Stimulated activated naive B cell treated with anti-CD40 and anti-IgM and Interleukin-4, amounts not matched to agents 10 μg/mL and 1 μg/mL and 100 μg/mL, for 72 hours (primary cell): ENCODE data around the gene CBLB.
A peak's percentile ranks its signal among the peaks of the same experiment; 100 is the strongest.

Source experiments
- ATAC-seq, 2 donors: fragments of 150-1000 bp; cut with Tn5 transposase; replicated peaks; 2 replicates each; pipeline ENCODE4 v1.10.0; 2021; ENCODE audit warnings: moderate library complexity in 1 of 2
- DNase-seq: peaks from one replicate; pipeline ENCODE4 v3.0.0; 2021
- H3K27ac Mint-ChIP-seq: one replicate; pipeline ENCODE4 v1.8.0; 2022; ENCODE audit warnings: mild to moderate bottlenecking, mixed read lengths
- H3K27me3 Mint-ChIP-seq, 2 donors: one replicate each; pipeline ENCODE4 v1.8.0; 2022; ENCODE audit warnings: mixed read lengths in 2 of 2
- H3K36me3 Mint-ChIP-seq, 2 donors: one replicate each; pipeline ENCODE4 v1.8.0; 2022; ENCODE audit warnings: mixed read lengths in 2 of 2, mild to moderate bottlenecking in 1 of 2
- H3K4me1 Mint-ChIP-seq, 2 donors: one replicate each; pipeline ENCODE4 v1.8.0; 2022; ENCODE audit warnings: mixed read lengths in 2 of 2, mild to moderate bottlenecking in 1 of 2
- H3K4me3 Mint-ChIP-seq, 2 donors: one replicate each; pipeline ENCODE4 v1.8.0; 2022; ENCODE audit warnings: mild to moderate bottlenecking in 2 of 2, mixed read lengths in 2 of 2, moderate library complexity in 1 of 2
- H3K9me3 Mint-ChIP-seq, 2 donors: one replicate each; pipeline ENCODE4 v1.8.0; 2022; ENCODE audit warnings: mixed read lengths in 2 of 2, mild to moderate bottlenecking in 1 of 2

Gene CBLB

DNA sequence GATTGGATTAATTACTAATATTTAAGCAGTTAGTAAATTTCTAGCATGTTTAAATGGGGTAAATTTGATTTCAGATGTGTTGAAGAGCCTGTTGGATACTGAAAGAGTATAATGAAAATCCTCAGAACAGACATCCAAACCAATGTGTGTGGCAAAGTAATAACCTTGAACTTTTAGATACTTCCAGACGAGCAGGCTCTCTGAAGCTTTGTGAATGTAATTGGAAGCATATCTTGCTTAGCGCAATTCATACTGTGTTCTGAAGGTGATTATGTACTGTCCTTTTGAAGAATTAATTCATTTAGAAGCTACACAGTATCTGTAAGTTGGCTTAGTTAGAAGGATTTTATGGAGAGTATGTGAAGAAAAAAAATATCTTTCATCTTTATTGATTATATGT, 161.8 kb downstream of the CBLB start:
- Mint-ChIP-seq H3K4me3 (no peak overlapping the region), H3K27ac (no peak overlapping the region), H3K36me3 (peaks cover 14 to 23% of the 10 kb centered on the region in 2 donors), H3K4me1 (no peaks in the 10 kb centered on the region), H3K27me3 (no peaks in the 10 kb centered on the region), H3K9me3 (peaks cover 3% of the 10 kb centered on the region in 2 donors)
- ATAC-seq (no peak), DNase-seq (no peak)

DNA sequence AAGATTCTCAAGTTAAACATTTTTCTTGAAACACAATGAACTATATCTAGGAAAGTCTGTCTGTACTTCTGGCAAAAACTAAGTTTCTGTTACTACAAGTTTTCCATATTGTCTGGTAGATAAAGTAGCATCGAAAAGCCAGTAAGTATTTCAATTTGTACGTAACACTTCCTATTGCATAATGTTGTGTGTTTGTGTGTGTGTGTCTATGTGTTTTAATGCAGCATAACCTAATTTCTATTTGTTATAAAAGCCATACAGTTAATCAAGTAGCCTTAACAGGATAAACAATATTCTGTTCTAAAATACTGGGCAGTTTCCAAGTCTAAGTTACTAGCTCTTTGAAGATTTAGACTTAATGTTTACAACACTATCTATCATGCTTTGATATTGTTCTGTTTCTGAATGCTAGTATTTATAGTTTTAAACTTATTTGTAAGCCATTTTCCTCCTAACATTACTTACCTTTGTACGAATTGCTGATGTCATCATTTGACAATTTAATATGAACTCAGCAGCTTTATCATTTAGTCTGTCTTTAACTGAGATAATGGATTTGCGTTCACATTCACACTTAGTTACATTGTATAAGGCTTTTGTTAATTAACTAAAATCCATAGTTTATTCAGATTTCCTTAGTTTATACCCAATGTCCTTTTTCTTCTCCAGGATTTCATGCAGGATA, 163.9 kb downstream of the CBLB start:
- peaks cover 0 to under 1% of the 10 kb centered on the region in 2 donors for H3K9me3 Mint-ChIP-seq
- ATAC-seq (no peak), DNase-seq (no peak)
- no peak overlapping the region for H3K4me3 Mint-ChIP-seq
- H3K4me1 Mint-ChIP-seq = no peaks in the 10 kb centered on the region
- peaks cover 18 to 25% of the 10 kb centered on the region in 2 donors for H3K36me3 Mint-ChIP-seq
- H3K27me3 Mint-ChIP-seq = no peaks in the 10 kb centered on the region
- no peak overlapping the region for H3K27ac Mint-ChIP-seq

DNA sequence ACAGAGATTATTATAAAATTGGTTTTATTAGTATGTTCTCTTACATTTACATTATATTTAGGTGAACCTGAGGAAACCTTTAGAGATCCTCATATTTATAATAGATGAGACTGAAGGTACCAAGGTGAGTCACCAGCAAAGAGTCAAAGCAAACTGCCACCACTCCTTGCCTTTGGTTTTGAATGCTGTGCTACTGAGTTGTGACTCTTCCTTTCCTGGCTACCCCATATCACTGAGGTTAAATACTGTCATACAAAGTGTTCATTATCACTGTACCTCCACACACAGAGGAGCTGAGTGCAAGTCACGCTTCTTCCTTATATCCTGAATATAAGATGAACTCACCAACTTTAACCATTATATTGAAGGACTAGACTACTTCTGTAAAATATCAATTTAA, 168.2 kb downstream of the CBLB start:
- Mint-ChIP-seq H3K4me1 (peaks cover 8 to 9% of the 10 kb centered on the region in 2 donors), H3K4me3 (no peak overlapping the region), H3K27me3 (no peaks in the 10 kb centered on the region), H3K27ac (no peak overlapping the region), H3K36me3 (peaks cover 19 to 26% of the 10 kb centered on the region in 2 donors), H3K9me3 (no peaks in the 10 kb centered on the region)
- DNase-seq (no peak), ATAC-seq (no peak)

DNA sequence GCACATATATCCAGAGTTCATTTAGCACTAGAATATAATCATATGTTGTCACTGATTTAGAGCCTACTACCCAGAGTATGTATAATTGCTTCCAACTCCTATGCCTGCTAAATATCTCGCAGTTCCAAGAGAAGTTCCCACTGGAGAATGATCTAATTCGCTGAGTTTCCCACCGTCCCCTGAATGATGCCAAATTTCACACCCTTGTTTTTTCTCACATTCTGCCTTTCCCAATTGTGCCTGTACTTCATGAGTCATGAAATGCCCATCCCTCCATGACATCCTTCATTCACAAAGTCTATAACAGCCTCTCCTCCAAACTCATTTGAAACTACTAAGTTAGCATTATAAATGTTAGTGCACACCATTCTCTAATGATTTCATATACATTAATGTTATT, 177.2 kb downstream of the CBLB start:
- DNase-seq = no peak
- Mint-ChIP-seq H3K27me3 (no peaks in the 10 kb centered on the region), H3K36me3 (peaks cover 10 to 17% of the 10 kb centered on the region in 2 donors), H3K4me1 (peaks cover 0 to 6% of the 10 kb centered on the region in 2 donors), H3K9me3 (no peaks in the 10 kb centered on the region), H3K27ac (no peak overlapping the region), H3K4me3 (no peak overlapping the region)
- ATAC-seq = no peak

DNA sequence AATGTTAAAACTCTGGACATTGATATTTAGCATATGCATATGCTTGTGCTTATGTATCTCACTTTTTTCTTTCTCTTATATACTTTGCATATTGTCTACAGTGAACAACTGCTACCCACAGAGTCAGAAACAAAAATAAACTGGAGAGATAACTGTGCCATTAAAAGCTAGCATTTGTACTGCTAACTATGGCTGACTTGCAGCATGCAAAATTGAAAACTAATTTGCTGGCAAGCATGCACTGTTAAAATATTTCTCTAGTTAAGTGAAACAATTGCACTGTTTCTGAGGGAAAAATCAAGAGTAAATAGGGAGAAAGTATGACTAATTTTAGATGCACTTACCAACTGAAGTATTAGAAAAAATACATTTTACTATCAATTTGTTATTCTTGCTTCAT, 177.8 kb downstream of the CBLB start:
- no peak for DNase-seq

DNA sequence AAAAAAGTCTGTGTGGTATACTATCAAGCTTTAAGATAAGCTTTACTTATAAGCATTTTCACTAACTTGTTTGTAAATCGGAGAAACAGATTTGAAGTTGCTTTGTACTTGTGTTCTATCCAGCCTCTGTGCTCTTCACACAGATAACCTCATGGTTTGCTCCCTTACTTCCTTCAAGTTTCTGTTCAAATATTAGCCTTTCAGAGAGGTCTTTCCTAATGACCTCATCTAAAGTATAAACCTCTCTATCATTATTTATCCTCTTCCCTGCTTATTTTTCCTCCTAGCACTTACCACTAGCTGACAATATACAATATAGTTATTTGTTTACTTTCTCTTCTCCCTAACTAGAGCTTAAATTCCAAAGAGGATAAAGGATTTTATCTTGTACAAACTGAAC, 180.0 kb downstream of the CBLB start:
- H3K9me3 Mint-ChIP-seq = no peaks in the 10 kb centered on the region
- ATAC-seq (no peak), DNase-seq (no peak)
- H3K36me3 Mint-ChIP-seq = peaks cover 14 to 22% of the 10 kb centered on the region in 2 donors
- H3K27ac Mint-ChIP-seq = no peak overlapping the region
- no peak overlapping the region for H3K4me3 Mint-ChIP-seq
- no peaks in the 10 kb centered on the region for H3K27me3 Mint-ChIP-seq
- peaks cover 0 to 6% of the 10 kb centered on the region in 2 donors for H3K4me1 Mint-ChIP-seq

More for the DNA sequence above, 177.8 kb downstream of the CBLB start:
- ATAC-seq = no peak
- no peak overlapping the region for H3K4me3 Mint-ChIP-seq
- no peak overlapping the region for H3K27ac Mint-ChIP-seq
- H3K4me1 Mint-ChIP-seq = peaks cover 0 to 6% of the 10 kb centered on the region in 2 donors
- no peaks in the 10 kb centered on the region for H3K27me3 Mint-ChIP-seq
- peaks cover 10 to 17% of the 10 kb centered on the region in 2 donors for H3K36me3 Mint-ChIP-seq
- no peaks in the 10 kb centered on the region for H3K9me3 Mint-ChIP-seq

DNA sequence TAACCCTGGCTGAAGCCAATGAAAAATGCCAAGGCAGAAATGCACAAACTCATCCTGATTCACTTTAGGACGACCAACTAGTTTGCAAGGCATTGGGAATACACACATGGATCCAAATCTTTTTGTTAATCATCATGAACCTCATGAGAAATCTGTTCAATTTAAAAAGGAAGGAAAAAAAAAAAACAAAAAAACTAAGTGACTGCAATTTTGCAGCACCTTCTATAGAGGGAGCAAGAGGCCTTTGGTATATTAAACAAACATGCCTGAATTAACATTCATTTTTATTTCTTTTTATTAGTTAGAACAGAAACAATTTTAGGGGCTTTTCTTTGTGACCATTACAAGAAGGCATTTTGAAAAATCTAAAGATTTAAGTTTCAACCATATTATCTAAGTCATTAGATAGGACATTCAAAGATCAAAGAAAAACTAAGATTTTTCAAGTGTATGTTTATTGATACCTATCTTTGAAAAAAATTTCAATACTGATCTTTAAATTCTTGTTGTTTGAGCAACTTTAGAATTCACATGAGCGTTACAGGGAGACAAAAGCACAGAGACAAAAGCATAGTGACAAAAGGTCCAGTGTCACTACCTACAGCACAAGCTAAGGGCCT, 182.4 kb downstream of the CBLB start:
- ATAC-seq (no peak), DNase-seq (no peak)
- Mint-ChIP-seq H3K36me3 (peaks cover 4 to 13% of the 10 kb centered on the region in 2 donors), H3K27me3 (no peaks in the 10 kb centered on the region), H3K27ac (no peak overlapping the region), H3K9me3 (no peaks in the 10 kb centered on the region), H3K4me1 (peaks cover 0 to 6% of the 10 kb centered on the region in 2 donors), H3K4me3 (no peak overlapping the region)

DNA sequence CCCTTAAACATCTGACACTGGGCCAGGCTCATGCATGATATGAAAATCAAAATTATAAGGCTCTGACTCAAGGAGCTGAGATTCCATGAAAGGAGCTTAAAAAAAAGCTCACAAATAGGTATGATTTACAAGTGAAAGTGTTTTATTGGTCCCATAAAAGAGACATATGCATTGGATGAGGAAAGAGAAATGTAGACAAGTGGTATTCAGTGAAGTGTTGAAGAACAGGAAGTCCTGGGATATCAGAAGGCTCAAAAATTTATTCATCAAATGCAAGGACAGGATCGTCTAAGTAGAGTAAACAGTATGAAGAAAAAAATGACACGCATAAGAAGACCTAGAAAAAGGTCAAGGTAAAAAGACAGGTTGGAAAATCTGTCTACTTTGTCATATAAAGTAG, 188.9 kb downstream of the CBLB start:
- ATAC-seq (no peak), DNase-seq (no peak)
- H3K36me3 Mint-ChIP-seq = peaks cover 12 to 31% of the 10 kb centered on the region in 2 donors
- H3K4me3 Mint-ChIP-seq = no peak overlapping the region
- no peak overlapping the region for H3K27ac Mint-ChIP-seq
- H3K4me1 Mint-ChIP-seq = peaks cover 2 to 8% of the 10 kb centered on the region in 2 donors
- H3K9me3 Mint-ChIP-seq = no peaks in the 10 kb centered on the region
- no peaks in the 10 kb centered on the region for H3K27me3 Mint-ChIP-seq

DNA sequence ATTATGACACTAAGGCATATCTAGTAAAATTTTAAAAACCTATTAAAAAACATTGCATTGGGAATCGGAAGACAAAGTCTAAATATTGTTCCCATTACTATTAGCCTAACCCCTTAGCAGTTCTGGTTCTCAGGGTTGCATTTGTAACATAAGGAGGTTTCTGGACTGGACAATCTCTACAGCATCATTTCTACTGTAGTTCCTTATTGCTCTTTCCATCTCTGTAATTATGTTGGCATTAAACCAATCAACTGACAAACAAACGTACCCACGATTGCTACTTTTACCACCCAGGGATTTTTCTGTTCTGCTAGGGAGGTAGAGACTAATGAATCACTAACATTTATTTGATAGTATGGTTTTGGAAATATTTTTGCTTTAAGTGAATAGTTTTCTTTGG, 190.8 kb downstream of the CBLB start:
- ATAC-seq = no peak

DNA sequence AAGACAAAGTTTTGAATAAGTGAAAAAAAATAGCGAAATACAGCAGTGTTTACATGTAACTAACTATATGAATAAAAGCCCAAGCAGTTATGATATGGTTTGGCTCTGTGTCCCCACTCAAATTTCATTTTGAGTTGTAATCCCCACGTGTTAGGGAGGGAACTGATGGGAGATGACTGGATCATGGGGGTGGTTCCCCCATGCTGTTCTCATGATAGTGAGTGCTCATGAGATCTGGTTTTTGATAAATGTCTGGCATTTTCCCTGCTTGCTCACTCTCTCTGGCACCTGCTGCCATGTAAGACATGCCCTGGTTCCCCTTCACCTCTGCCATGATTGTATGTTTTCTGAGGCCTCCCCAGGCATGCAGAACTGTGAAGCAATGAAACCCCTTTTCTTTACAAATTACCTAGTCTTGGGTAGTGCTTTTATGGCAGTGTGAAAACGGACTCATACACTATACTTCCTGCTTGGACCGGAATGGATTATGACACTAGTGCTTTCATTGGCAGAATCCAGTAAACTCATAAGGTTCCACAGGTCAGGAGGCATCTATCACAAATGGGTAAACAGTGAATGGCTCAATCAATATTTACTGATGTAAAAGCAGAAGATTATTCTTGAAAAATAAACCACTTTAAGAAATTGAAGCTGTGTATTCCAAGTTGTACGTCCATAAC, 192.1 kb downstream of the CBLB start:
- DNase-seq (no peak), ATAC-seq (no peak)
- H3K4me3 Mint-ChIP-seq = no peak overlapping the region
- no peaks in the 10 kb centered on the region for H3K9me3 Mint-ChIP-seq
- no peaks in the 10 kb centered on the region for H3K27me3 Mint-ChIP-seq
- peaks cover 16 to 41% of the 10 kb centered on the region in 2 donors for H3K36me3 Mint-ChIP-seq
- peaks cover 2 to 8% of the 10 kb centered on the region in 2 donors for H3K4me1 Mint-ChIP-seq
- peak overlapping the region; percentile 38 for H3K27ac Mint-ChIP-seq

More for the DNA sequence above, 190.8 kb downstream of the CBLB start:
- DNase-seq = no peak
- Mint-ChIP-seq H3K9me3 (no peaks in the 10 kb centered on the region), H3K27me3 (no peaks in the 10 kb centered on the region), H3K36me3 (peaks cover 14 to 38% of the 10 kb centered on the region in 2 donors), H3K4me3 (no peak overlapping the region), H3K27ac (no peak overlapping the region), H3K4me1 (peaks cover 2 to 8% of the 10 kb centered on the region in 2 donors)

DNA sequence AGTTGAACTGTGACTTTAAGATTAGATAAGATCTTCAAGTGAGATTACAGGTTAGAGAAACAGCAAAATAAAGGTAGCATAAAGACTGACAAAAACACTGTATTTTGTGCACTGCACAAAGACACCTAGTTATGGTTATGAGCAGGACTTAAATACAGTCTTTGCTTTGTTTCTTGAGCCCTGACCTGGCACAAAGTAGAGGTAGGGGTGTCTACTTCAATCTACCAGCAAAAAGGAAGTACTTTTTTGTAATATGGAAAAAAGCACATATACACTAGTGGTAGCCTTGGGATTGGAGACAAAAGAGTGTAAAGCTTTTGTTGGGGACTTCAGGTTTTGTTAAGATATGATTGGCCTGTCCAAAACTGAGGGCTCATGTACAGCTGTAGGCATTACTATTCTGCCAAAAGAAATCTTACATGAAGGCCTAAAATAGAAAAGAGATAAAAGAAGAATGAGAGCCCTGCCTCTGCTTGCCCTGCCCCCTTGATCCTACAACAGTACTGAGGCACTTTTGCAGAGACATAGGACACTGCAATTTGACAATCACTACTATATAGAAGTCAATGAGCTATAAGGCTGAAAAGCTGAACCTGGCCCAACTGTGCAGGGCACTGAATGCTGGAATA, 194.3 kb downstream of the CBLB start:
- Mint-ChIP-seq H3K36me3 (peaks cover 17 to 28% of the 10 kb centered on the region in 2 donors), H3K4me3 (no peak overlapping the region), H3K27me3 (no peaks in the 10 kb centered on the region), H3K9me3 (no peaks in the 10 kb centered on the region), H3K4me1 (no peaks in the 10 kb centered on the region), H3K27ac (peak overlapping the region; percentile 67)
- no peak for ATAC-seq
- DNase-seq = no peak

DNA sequence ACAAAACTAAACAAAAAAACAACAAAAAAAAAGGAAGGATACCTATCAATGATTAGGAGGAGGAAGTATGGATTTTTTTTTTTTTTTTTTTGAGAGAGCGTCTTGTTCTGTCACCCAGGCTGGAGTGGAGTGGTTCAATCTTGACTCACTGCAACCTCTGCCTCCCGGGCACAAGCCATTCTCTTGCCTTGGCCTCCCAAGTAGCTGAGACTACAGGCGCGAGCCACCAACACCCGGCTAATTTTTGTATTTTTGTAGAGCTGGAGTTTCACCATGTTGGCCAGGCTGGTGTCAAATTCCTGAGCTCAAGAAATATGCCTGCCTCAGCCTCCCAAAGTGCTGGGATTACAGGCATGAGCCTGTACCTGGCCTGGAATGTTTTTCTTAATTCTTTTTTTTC, 195.8 kb downstream of the CBLB start:
- DNase-seq (no peak), ATAC-seq (no peak)
- Mint-ChIP-seq H3K9me3 (no peaks in the 10 kb centered on the region), H3K4me3 (no peak overlapping the region), H3K27me3 (no peaks in the 10 kb centered on the region), H3K4me1 (no peaks in the 10 kb centered on the region), H3K27ac (no peak overlapping the region), H3K36me3 (peaks cover 18 to 32% of the 10 kb centered on the region in 2 donors)

DNA sequence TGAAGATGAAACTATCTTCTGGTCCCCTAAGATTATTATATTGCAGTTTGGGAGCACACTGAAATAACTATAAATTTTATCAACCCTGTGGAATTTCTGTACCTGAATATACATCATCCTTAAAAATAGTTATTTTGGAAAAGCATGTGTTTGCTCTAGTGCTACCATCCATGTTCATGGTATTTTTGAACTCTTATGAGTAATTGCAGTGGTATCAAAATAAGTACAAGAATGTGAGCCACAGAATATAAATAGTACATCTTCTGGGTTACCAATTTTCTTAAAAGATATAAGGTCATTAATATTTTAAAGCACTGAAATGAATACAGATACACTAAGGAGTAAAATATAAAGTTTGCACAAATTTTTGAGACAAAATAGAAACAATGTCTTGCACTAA, 206.5 kb downstream of the CBLB start:
- no peaks in the 10 kb centered on the region for H3K9me3 Mint-ChIP-seq
- peaks cover 13 to 19% of the 10 kb centered on the region in 2 donors for H3K36me3 Mint-ChIP-seq

DNA sequence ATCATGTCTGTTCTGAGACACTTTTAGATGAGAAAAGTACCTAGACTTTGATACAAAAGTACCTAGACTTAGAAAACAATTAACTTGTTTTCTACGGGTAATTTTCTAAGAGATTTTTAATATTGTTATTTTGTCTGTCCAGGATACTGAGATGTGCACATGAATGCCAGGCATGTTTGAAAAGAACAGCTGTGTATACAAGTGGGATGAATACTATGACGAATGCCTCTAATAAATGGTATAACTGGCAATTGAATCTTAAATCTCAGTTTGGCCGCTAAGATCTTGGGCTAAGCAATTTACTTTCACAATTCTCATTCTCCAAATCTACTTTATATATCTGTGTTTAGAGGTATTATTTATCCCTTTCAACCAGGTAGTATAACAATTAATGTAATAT, 207.4 kb downstream of the CBLB start:
- no peak for ATAC-seq
- H3K27ac Mint-ChIP-seq = no peak overlapping the region
- H3K36me3 Mint-ChIP-seq = peaks cover 13 to 22% of the 10 kb centered on the region in 2 donors
- DNase-seq = no peak
- H3K27me3 Mint-ChIP-seq = no peaks in the 10 kb centered on the region
- no peaks in the 10 kb centered on the region for H3K9me3 Mint-ChIP-seq
- H3K4me1 Mint-ChIP-seq = peaks cover 3 to 17% of the 10 kb centered on the region in 2 donors
- no peak overlapping the region for H3K4me3 Mint-ChIP-seq

More for the DNA sequence above, 206.5 kb downstream of the CBLB start:
- DNase-seq (no peak), ATAC-seq (no peak)
- Mint-ChIP-seq H3K4me3 (no peak overlapping the region), H3K27ac (no peak overlapping the region), H3K27me3 (no peaks in the 10 kb centered on the region), H3K4me1 (peaks cover 3 to 11% of the 10 kb centered on the region in 2 donors)
